Measurements from ENCODE around the gene PDGFRB.

DNA sequence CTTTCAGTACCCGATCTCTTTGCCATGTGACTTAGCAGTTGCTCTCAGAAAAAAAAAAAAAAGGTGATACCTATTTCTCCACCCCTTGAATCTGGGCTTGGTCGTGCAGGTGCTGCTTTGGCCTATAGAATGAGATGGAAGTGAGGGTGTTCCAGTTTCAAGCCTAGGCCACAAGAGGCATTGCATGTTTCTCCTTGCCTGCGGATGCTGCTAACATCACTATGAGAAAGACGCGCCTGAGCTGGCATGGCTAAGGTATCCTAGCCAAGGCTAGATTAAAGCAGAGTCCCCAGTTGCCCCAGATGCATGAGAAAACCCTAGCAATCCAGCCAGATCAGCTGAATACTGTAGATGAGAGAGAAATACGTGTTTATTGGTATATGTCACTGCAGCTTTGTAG, 54.6 kb downstream of the PDGFRB start:
- no peak for TF ChIP-seq MYC (IDR thresholded peaks at IDR 0.05; ENCODE audit: borderline replicate concordance, low read length)
- TF ChIP-seq, protein P1, sequence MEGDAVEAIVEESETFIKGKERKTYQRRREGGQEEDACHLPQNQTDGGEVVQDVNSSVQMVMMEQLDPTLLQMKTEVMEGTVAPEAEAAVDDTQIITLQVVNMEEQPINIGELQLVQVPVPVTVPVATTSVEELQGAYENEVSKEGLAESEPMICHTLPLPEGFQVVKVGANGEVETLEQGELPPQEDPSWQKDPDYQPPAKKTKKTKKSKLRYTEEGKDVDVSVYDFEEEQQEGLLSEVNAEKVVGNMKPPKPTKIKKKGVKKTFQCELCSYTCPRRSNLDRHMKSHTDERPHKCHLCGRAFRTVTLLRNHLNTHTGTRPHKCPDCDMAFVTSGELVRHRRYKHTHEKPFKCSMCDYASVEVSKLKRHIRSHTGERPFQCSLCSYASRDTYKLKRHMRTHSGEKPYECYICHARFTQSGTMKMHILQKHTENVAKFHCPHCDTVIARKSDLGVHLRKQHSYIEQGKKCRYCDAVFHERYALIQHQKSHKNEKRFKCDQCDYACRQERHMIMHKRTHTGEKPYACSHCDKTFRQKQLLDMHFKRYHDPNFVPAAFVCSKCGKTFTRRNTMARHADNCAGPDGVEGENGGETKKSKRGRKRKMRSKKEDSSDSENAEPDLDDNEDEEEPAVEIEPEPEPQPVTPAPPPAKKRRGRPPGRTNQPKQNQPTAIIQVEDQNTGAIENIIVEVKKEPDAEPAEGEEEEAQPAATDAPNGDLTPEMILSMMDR (IDR thresholded peaks at IDR 0.05), result no peak
- TF ChIP-seq ZC3H11A (IDR thresholded peaks at IDR 0.05), result no peak
- TF ChIP-seq RFX5 (IDR thresholded peaks at IDR 0.05), result no peak
- TF ChIP-seq, protein P2, sequence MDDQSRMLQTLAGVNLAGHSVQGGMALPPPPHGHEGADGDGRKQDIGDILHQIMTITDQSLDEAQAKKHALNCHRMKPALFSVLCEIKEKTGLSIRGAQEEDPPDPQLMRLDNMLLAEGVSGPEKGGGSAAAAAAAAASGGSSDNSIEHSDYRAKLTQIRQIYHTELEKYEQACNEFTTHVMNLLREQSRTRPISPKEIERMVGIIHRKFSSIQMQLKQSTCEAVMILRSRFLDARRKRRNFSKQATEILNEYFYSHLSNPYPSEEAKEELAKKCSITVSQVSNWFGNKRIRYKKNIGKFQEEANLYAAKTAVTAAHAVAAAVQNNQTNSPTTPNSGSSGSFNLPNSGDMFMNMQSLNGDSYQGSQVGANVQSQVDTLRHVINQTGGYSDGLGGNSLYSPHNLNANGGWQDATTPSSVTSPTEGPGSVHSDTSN (IDR thresholded peaks at IDR 0.05), result no peak
- no peak for TF ChIP-seq RNF2 (IDR thresholded peaks at IDR 0.05; ENCODE audit: borderline replicate concordance, low read depth)
- no peak for TF ChIP-seq PHF8 (IDR thresholded peaks at IDR 0.05; ENCODE audit: borderline replicate concordance, low read depth)

All from A549 (cell line).